CD4-positive, alpha-beta T cell (primary cell): ENCODE results near the gene STING1. TPM values are rescaled to one million over a fixed set of nuclear protein-coding genes. Genes with fewer than 3 reads are reported as not detected.

Source experiments
- ATAC-seq: fragments of 200-7000 bp; cut with Tn5 transposase; one replicate; pipeline ENCODE4 v1.10.0; 2022; ENCODE audit warnings: mild to moderate bottlenecking; ENCODE audit not compliant: poor library complexity
- CTCF ChIA-PET: fragments of 350-600 bp; sonication (Branson Sonifier 250); formaldehyde crosslinking; loops from one replicate; lab custom pipeline; 2021; ENCODE audit warnings: antibody characterized with exemption, inconsistent platforms; lab: Charles Lee
- POLR2A ChIA-PET: fragments of 350-600 bp; sonication (Branson Sonifier 250); formaldehyde crosslinking; loops from one replicate; lab custom pipeline; 2021; ENCODE audit warnings: antibody characterized with exemption, inconsistent platforms; lab: Charles Lee
- DNase-seq, 14 experiments: peaks; one replicate each; pipeline ENCODE4 v3.0.0-alpha.2; 2013 to 2020; ENCODE audit warnings: mixed read lengths in 2 of 14
- H3K27ac ChIP-seq, 2 donors: one replicate each; pipeline versions ENCODE4 v1.5.1 to v1.7.0; 2013; ENCODE audit warnings: low read length in 2 of 2, low read depth in 1 of 2, mild to moderate bottlenecking in 1 of 2
- H3K27me3 ChIP-seq, 2 experiments: 1 replicate in 1 of 2; 2 replicates in 1 of 2; pipeline versions ENCODE4 v1.6.1 to v1.7.0; 2013; ENCODE audit warnings: low read length in 2 of 2, control low read depth in 1 of 2, mild to moderate bottlenecking in 1 of 2, moderate library complexity in 1 of 2; ENCODE audit not compliant: insufficient read depth in 2 of 2, control insufficient read depth in 1 of 2
- H3K36me3 ChIP-seq: one replicate; pipeline ENCODE4 v1.6.1; 2013; ENCODE audit warnings: low read length, control low read depth; ENCODE audit not compliant: insufficient read depth
- H3K4me1 ChIP-seq: one replicate; pipeline ENCODE4 v1.6.1; 2013; ENCODE audit warnings: low read length, control low read depth; ENCODE audit not compliant: insufficient read depth
- H3K4me3 ChIP-seq: one replicate; pipeline ENCODE4 v1.5.1; 2013; ENCODE audit warnings: mild to moderate bottlenecking, low read length, moderate library complexity
- H3K9me3 ChIP-seq, 2 experiments: 1 replicate in 1 of 2; 2 replicates in 1 of 2; pipeline versions ENCODE4 v1.6.1 to v1.7.0; 2013; ENCODE audit warnings: low read length in 2 of 2, mild to moderate bottlenecking in 2 of 2, control low read depth in 1 of 2, moderate library complexity in 1 of 2; ENCODE audit not compliant: control insufficient read depth in 1 of 2, insufficient read depth in 1 of 2
- H3K27ac Mint-ChIP-seq: one replicate; pipeline ENCODE4 v1.8.0; 2020; ENCODE audit warnings: mixed read lengths
- H3K27me3 Mint-ChIP-seq: one replicate; pipeline ENCODE4 v1.8.0; 2021; ENCODE audit warnings: mixed read lengths
- H3K36me3 Mint-ChIP-seq: one replicate; pipeline ENCODE4 v1.8.0; 2021; ENCODE audit warnings: low read depth, mixed read lengths
- H3K4me1 Mint-ChIP-seq: one replicate; pipeline ENCODE4 v1.8.0; 2021; ENCODE audit warnings: low read depth, mixed read lengths
- H3K4me3 Mint-ChIP-seq: one replicate; pipeline ENCODE4 v1.8.0; 2020; ENCODE audit warnings: mild to moderate bottlenecking, mixed read lengths
- H3K9me3 Mint-ChIP-seq: one replicate; pipeline ENCODE4 v1.8.0; 2020; ENCODE audit warnings: mixed read lengths
- intact Hi-C, 2 experiments: fragments of 100-400 bp; cut with DNase I in 1 of 2; cut with micrococcal nuclease in 1 of 2; formaldehyde crosslinking; loops; one replicate each; pipeline versions ENCODE4 v1.15.1 to v1.9.0; 2023 to 2025; cut with DNase I, micrococcal nuclease
- total RNA-seq, 174 experiments: library from RNA in 2 of 174; stranded (reverse) in 2 of 174; gene quantifications; one replicate each; pipeline ENCODE4 v1.2.3 and lab custom pipeline; 2021 to 2026
- TF ChIP-seq, protein P1 (sequence below): fragments of 200-600 bp; IDR thresholded peaks from one replicate; pipeline ENCODE4 v1.8.0; 2022; ENCODE audit warnings: antibody characterized with exemption, mild to moderate bottlenecking

Gene STING1
- total RNA-seq, 2 experiments from 2014 or later: 155 to 168 TPM

DNA sequence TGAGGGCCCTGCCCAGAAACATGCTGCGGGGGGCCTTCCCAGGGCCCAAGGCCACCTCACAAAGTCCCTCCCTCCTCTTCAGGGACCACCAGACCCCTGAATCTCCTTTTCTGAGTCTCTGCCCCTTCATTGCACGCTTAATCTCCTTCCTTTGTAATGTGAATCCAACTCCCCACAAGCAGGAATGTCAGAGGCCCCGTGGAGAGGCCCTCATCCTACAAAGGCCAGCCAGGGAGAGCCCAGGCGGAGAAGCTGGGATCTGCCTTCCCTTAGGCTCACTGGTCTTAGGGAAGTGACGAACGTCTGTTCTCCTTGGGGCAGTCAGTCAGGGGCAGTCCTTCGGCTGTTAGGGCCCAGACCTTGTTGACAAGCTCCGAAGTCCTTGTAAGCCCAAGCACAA, 9.5 kb downstream of the STING1 start:
- Histone ChIP-seq H3K27me3 (no peaks in the 10 kb centered on the region), H3K27ac (peak overlapping the region in 1 of 2 donors; percentile 65), H3K9me3 (no peaks in the 10 kb centered on the region), H3K4me3 (no peak overlapping the region), H3K36me3 (peaks cover 35% of the 10 kb centered on the region), H3K4me1 (peaks cover 98% of the 10 kb centered on the region)
- DNase-seq (no peak), ATAC-seq (no peak)
- H3K9me3 Mint-ChIP-seq: no peaks in the 10 kb centered on the region
- H3K27ac Mint-ChIP-seq: peak overlapping the region; percentile 92
- no peaks in the 10 kb centered on the region for H3K27me3 Mint-ChIP-seq
- TF ChIP-seq, protein P1, sequence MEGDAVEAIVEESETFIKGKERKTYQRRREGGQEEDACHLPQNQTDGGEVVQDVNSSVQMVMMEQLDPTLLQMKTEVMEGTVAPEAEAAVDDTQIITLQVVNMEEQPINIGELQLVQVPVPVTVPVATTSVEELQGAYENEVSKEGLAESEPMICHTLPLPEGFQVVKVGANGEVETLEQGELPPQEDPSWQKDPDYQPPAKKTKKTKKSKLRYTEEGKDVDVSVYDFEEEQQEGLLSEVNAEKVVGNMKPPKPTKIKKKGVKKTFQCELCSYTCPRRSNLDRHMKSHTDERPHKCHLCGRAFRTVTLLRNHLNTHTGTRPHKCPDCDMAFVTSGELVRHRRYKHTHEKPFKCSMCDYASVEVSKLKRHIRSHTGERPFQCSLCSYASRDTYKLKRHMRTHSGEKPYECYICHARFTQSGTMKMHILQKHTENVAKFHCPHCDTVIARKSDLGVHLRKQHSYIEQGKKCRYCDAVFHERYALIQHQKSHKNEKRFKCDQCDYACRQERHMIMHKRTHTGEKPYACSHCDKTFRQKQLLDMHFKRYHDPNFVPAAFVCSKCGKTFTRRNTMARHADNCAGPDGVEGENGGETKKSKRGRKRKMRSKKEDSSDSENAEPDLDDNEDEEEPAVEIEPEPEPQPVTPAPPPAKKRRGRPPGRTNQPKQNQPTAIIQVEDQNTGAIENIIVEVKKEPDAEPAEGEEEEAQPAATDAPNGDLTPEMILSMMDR: no peak
- POLR2A ChIA-PET: interaction anchor here (0.8 to 2.7 kb wide), 4 partner anchors 9 to 34 kb away, joined by 3 to 26 read pairs (median 7); partner anchors contain the start of genes DNAJC18 and STING1
- no peak overlapping the region for H3K4me3 Mint-ChIP-seq
- H3K4me1 Mint-ChIP-seq: peaks cover 88% of the 10 kb centered on the region
- intact Hi-C loops: loop anchor here (5.0 kb wide), 3 partner anchors 36 to 51 kb away; partner anchors contain the start of gene DNAJC18 (in 1 of the 2)
- CTCF ChIA-PET: interaction anchor here (0.9 to 1.5 kb wide), 3 partner anchors 29 to 51 kb away, joined by 3 read pairs; no protein-coding TSS in a partner anchor
- H3K36me3 Mint-ChIP-seq: peaks cover 30% of the 10 kb centered on the region

DNA sequence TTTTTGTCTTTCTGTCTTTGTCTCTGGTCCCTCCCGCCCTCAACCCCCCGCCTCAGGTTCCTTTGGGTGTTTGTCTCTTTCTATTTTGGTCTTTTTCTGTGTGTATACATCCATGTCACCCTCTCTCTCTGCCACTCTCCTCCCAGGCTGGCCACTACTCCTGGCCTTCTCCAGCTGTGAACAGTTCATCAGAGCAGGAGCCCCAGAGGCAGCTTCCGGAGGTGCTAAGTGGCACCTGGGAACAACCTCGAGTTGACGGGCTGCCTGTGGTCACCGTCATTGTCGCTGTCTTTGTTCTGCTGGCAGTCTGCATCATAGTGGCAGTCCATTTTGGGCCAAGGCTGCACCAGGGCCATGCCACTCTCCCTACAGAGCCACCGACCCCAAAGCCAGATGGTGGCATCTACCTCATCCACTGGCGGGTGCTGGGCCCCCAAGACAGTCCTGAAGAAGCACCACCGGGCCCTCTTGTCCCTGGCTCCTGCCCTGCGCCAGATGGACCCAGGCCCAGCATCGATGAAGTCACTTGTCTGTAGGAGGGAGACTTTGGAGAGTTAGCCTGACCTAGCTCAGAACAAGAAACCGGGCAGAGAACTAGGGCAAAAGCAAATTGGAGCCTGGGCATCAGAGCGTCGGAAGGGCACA, 10.1 kb downstream of the STING1 start:
- Histone ChIP-seq H3K4me1 (peaks cover 98% of the 10 kb centered on the region), H3K9me3 (no peaks in the 10 kb centered on the region), H3K36me3 (peaks cover 29% of the 10 kb centered on the region), H3K27ac (peak overlapping the region; percentile 43 to 65), H3K4me3 (peak overlapping the region; percentile 59), H3K27me3 (no peaks in the 10 kb centered on the region)
- intact Hi-C loops: loop anchor here (5.0 kb wide), 3 partner anchors 35 to 50 kb away; partner anchors contain the start of gene DNAJC18 (in 1 of the 2)
- DNase-seq (peak in 4 of 14 experiments; percentile 33 to 54 (median 46)), ATAC-seq (peak; percentile 7)
- CTCF ChIA-PET: no interaction called here
- peaks cover 25% of the 10 kb centered on the region for H3K36me3 Mint-ChIP-seq
- peaks cover 83% of the 10 kb centered on the region for H3K4me1 Mint-ChIP-seq
- peak overlapping the region; percentile 92 for H3K27ac Mint-ChIP-seq
- no peaks in the 10 kb centered on the region for H3K9me3 Mint-ChIP-seq
- TF ChIP-seq, protein P1: no peak
- POLR2A ChIA-PET: interaction anchor here (1.3 to 2.7 kb wide), 3 partner anchors 10 to 33 kb away, joined by 6 to 26 read pairs (median 8); partner anchors contain the start of genes DNAJC18 and STING1
- H3K4me3 Mint-ChIP-seq: peak overlapping the region; percentile 88
- no peaks in the 10 kb centered on the region for H3K27me3 Mint-ChIP-seq

DNA sequence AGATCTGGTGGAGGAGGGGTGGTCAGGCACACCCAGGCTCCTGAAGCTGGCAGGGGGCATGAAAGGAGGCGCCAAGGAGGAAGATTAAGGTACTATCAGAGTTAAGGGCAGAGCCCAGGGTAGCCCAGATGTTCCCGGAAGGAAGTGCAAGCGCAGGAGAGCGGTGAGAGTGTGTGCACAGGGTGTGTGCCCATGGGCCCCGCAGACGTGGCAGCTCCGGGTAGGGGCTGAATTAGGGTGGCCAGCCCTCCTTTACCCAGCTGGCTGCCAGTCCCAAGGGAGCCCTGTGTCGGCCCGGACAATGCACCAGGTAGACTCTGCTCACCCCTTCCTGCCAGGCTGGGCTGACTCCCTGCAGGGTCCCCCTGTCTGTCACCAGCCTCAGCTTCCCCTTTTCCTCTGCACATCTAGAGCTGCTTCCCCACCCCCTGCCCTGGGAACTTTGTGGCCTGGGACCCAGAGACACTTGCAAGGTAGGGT, 11.7 kb downstream of the STING1 start, which contains the start of gene SMIM33:
SMIM33 (plus strand) TSS at position 184 of the 480 bp plus-strand sequence; CDS start at position 302, 118 bp downstream.
- H3K36me3 Mint-ChIP-seq: peaks cover 10% of the 10 kb centered on the region
- Histone ChIP-seq H3K4me3 (peak within 1 kb of the TSS; percentile 59), H3K27ac (peak within 1 kb of the TSS; percentile 64 to 65), H3K27me3 (no peaks in the 10 kb centered on the region), H3K9me3 (no peaks in the 10 kb centered on the region), H3K36me3 (peaks cover 15% of the 10 kb centered on the region), H3K4me1 (peaks cover 85% of the 10 kb centered on the region)
- DNase-seq (peak in 10 of 14 experiments; percentile 27 to 70 (median 41)), ATAC-seq (peak; percentile 70)
- ChIA-PET CTCF (interaction anchor here (0.9 to 2.1 kb wide), 2 partner anchors 12 to 47 kb away, joined by 3 to 5 read pairs; no protein-coding TSS in a partner anchor), POLR2A (interaction anchor here (0.6 to 3.6 kb wide), 10 partner anchors 8 to 90 kb away, joined by 3 to 42 read pairs (median 4); partner anchors contain the start of genes DNAJC18 and STING1)
- H3K27ac Mint-ChIP-seq: peak within 1 kb of the TSS; percentile 92
- H3K9me3 Mint-ChIP-seq: no peaks in the 10 kb centered on the region
- H3K27me3 Mint-ChIP-seq: no peaks in the 10 kb centered on the region
- H3K4me1 Mint-ChIP-seq: peaks cover 77% of the 10 kb centered on the region
- H3K4me3 Mint-ChIP-seq: peak within 1 kb of the TSS; percentile 88
- intact Hi-C loops: loop anchor here (5.0 kb wide), 3 partner anchors 34 to 49 kb away; partner anchors contain the start of gene DNAJC18 (in 1 of the 2)
- TF ChIP-seq, protein P1: no peak
